SK-N-MC (cell line): ENCODE measurements around the gene IGFALS.

Experiments used
- EZH2 ChIP-seq: fragments of 200-600 bp; sonication (generic); IDR thresholded peaks from one replicate; pipeline ENCODE4 v1.6.1; 2017; ENCODE audit warnings: antibody characterized with exemption
- POLR2AphosphoS5 ChIP-seq: IDR thresholded peaks from 2 replicates; pipeline ENCODE4 v1.6.1; 2012; ENCODE audit warnings: mild to moderate bottlenecking, low read depth, low read length, borderline replicate concordance

- no peak for TF ChIP-seq POLR2AphosphoS5
- no peak for TF ChIP-seq EZH2
Observed at GRCh38 chr16:1749152-1750117, 44.1 kb downstream of the IGFALS start.
